H1 (cell line): ENCODE results near the gene ADARB2. TPM values are rescaled to one million over a fixed set of nuclear protein-coding genes. Genes with fewer than 3 reads are reported as not detected.

Source experiments
- CTCF ChIA-PET: fragments of 300-600 bp; sonication (Branson Sonifier 250); formaldehyde crosslinking; loops from one replicate; lab custom pipeline; 2021; ENCODE audit not compliant: partially characterized antibody; lab: Charles Lee
- POLR2A ChIA-PET: fragments of 300-600 bp; sonication (Branson Sonifier 250); formaldehyde crosslinking; loops from one replicate; lab custom pipeline; 2021; ENCODE audit warnings: inconsistent platforms; ENCODE audit not compliant: partially characterized antibody; lab: Charles Lee
- DNase-seq, 2 experiments: peaks; one replicate each; pipeline versions ENCODE4 v3.0.0 to v3.0.0-alpha.2; 2010 to 2022; ENCODE audit warnings: low spot score in 2 of 2, low read depth in 1 of 2, mixed read lengths in 1 of 2
- FAIRE-seq: peaks from 2 replicates; lab custom pipeline; 2011; peaks lifted over from hg19 to GRCh38; lab: Jason Lieb, UNC
- H2AFZ ChIP-seq: 2 replicates; pipeline ENCODE4 v1.8.1; 2012; ENCODE audit warnings: low read length, inconsistent platforms
- H2AK5ac ChIP-seq: 2 replicates; pipeline ENCODE4 v1.6.1; 2013; ENCODE audit warnings: low read depth, low read length
- H2BK120ac ChIP-seq: replicated peaks from 2 replicates; pipeline ENCODE3; 2013; ENCODE audit warnings: low read depth, low read length, inconsistent platforms
- H2BK12ac ChIP-seq: 2 replicates; pipeline ENCODE4 v1.6.1; 2013; ENCODE audit warnings: low read depth, low read length
- H2BK15ac ChIP-seq: 2 replicates; pipeline ENCODE4 v1.6.1; 2013; ENCODE audit warnings: low read length
- H2BK20ac ChIP-seq: 2 replicates; pipeline ENCODE4 v1.6.1; 2013; ENCODE audit warnings: low read length
- H2BK5ac ChIP-seq: 2 replicates; pipeline ENCODE4 v1.6.1; 2013; ENCODE audit warnings: low read depth, low read length
- H3K14ac ChIP-seq: 2 replicates; pipeline ENCODE4 v1.6.1; 2013; ENCODE audit warnings: inconsistent platforms; ENCODE audit not compliant: insufficient read length
- H3K18ac ChIP-seq: 2 replicates; pipeline ENCODE4 v1.6.1; 2013; ENCODE audit warnings: low read length; ENCODE audit errors: extremely low read depth
- H3K23ac ChIP-seq: 2 replicates; pipeline ENCODE4 v1.6.1; 2013; ENCODE audit warnings: inconsistent platforms; ENCODE audit not compliant: insufficient read length
- H3K23me2 ChIP-seq: 2 replicates; pipeline ENCODE4 v1.6.1; 2013; ENCODE audit warnings: low read depth, low read length
- H3K27ac ChIP-seq: 2 replicates; pipeline ENCODE4 v1.6.1; 2011; ENCODE audit warnings: low read depth, low read length, inconsistent platforms
- H3K27me3 ChIP-seq, 4 experiments: replicated peaks in 1 of 4; 1 replicate in 1 of 4; 2 replicates in 3 of 4; pipeline versions ENCODE4 v1.6.1 to v1.8.1; 2011 to 2013; ENCODE audit warnings: low read length in 3 of 4, mild to moderate bottlenecking in 3 of 4, inconsistent platforms in 2 of 4, mixed read lengths in 2 of 4, moderate library complexity in 1 of 4; ENCODE audit not compliant: control insufficient read depth in 3 of 4, insufficient read depth in 3 of 4; ENCODE audit errors: extremely low read depth in 1 of 4
- H3K36me3 ChIP-seq, 4 experiments: 2 replicates each; pipeline versions ENCODE4 v1.6.1 to v1.8.1; 2011 to 2013; ENCODE audit warnings: mild to moderate bottlenecking in 4 of 4, low read length in 3 of 4, moderate library complexity in 2 of 4, control low read depth in 1 of 4, inconsistent platforms in 1 of 4; ENCODE audit not compliant: insufficient read depth in 4 of 4, control insufficient read depth in 2 of 4
- H3K4ac ChIP-seq: replicated peaks from 2 replicates; pipeline ENCODE3; 2013; ENCODE audit warnings: low read length, low read depth, mixed read lengths, inconsistent platforms; ENCODE audit not compliant: insufficient read length
- H3K4me1 ChIP-seq, 4 experiments: replicated peaks in 1 of 4; 1 replicate in 1 of 4; 2 replicates in 3 of 4; pipeline versions ENCODE4 v1.6.1 to v1.8.1; 2011 to 2013; ENCODE audit warnings: low read length in 3 of 4, inconsistent platforms in 2 of 4, mixed read lengths in 1 of 4; ENCODE audit not compliant: insufficient read depth in 4 of 4, control insufficient read depth in 3 of 4
- H3K4me2 ChIP-seq, 2 experiments: 2 replicates each; pipeline versions ENCODE4 v1.6.1 to v1.8.1; 2011 to 2013; ENCODE audit warnings: low read depth in 2 of 2, low read length in 2 of 2, control low read depth in 1 of 2, inconsistent platforms in 1 of 2, mild to moderate bottlenecking in 1 of 2; ENCODE audit not compliant: insufficient read depth in 1 of 2
- H3K4me3 ChIP-seq, 4 experiments: fragments of 200-600, 300-600 bp in 1 of 4; sonication (generic), shearing (Covaris generic), sonication (Bioruptor Twin) in 1 of 4; 2 replicates each; pipeline versions ENCODE4 v1.5.1 to v1.8.1; 2011 to 2016; ENCODE audit warnings: low read length in 4 of 4, low read depth in 3 of 4, control low read depth in 2 of 4, inconsistent platforms in 2 of 4, mild to moderate bottlenecking in 2 of 4, mixed read lengths in 1 of 4, moderate library complexity in 1 of 4; ENCODE audit not compliant: insufficient read depth in 2 of 4; ENCODE audit errors: extremely low read depth in 1 of 4
- H3K56ac ChIP-seq: replicated peaks from 2 replicates; pipeline ENCODE3; 2013; ENCODE audit warnings: low read depth, mild to moderate bottlenecking, mixed read lengths, low read length, inconsistent platforms; ENCODE audit not compliant: insufficient read length
- H3K79me1 ChIP-seq: 2 replicates; pipeline ENCODE4 v1.6.1; 2013; ENCODE audit warnings: low read depth, low read length, control low read depth
- H3K79me2 ChIP-seq, 2 experiments: 2 replicates each; pipeline versions ENCODE4 v1.6.1 to v1.8.1; 2012 to 2013; ENCODE audit warnings: low read length in 2 of 2, mild to moderate bottlenecking in 2 of 2, inconsistent platforms in 1 of 2; ENCODE audit not compliant: insufficient read depth in 2 of 2, control insufficient read depth in 1 of 2
- H3K9ac ChIP-seq, 4 experiments: replicated peaks in 1 of 4; 1 replicate in 1 of 4; 2 replicates in 3 of 4; pipeline versions ENCODE4 v1.6.1 to v1.8.1; 2011 to 2013; ENCODE audit warnings: low read depth in 3 of 4, low read length in 3 of 4, control low read depth in 2 of 4, mild to moderate bottlenecking in 2 of 4, moderate library complexity in 2 of 4, inconsistent platforms in 1 of 4; ENCODE audit errors: extremely low read depth in 1 of 4
- H3K9me3 ChIP-seq, 2 experiments: 2 replicates each; pipeline versions ENCODE4 v1.6.1 to v1.8.1; 2012 to 2013; ENCODE audit warnings: mild to moderate bottlenecking in 2 of 2, moderate library complexity in 2 of 2, control low read depth in 1 of 2, inconsistent platforms in 1 of 2, low read depth in 1 of 2, low read length in 1 of 2, mixed read lengths in 1 of 2; ENCODE audit not compliant: insufficient read depth in 2 of 2
- H4K20me1 ChIP-seq, 2 experiments: replicated peaks in 1 of 2; 2 replicates each; pipeline versions ENCODE3 to v1.8.1; 2011 to 2013; ENCODE audit warnings: inconsistent platforms in 2 of 2, low read length in 2 of 2, mild to moderate bottlenecking in 1 of 2; ENCODE audit not compliant: insufficient read depth in 2 of 2, control insufficient read depth in 1 of 2
- H4K5ac ChIP-seq: 2 replicates; pipeline ENCODE4 v1.6.1; 2013; ENCODE audit warnings: low read length, low read depth, mixed read lengths, inconsistent platforms; ENCODE audit not compliant: insufficient read length
- H4K8ac ChIP-seq: 2 replicates; pipeline ENCODE4 v1.8.0; 2013; ENCODE audit warnings: mild to moderate bottlenecking, moderate library complexity, low read length, inconsistent platforms; ENCODE audit not compliant: insufficient read depth; ENCODE audit errors: extremely low read depth
- H4K91ac ChIP-seq: replicated peaks from 2 replicates; pipeline ENCODE3; 2013; ENCODE audit warnings: low read length, mixed read lengths, inconsistent platforms; ENCODE audit not compliant: insufficient read length
- BACH1 ChIP-seq: IDR thresholded peaks from 2 replicates; pipeline ENCODE4 v1.6.1; 2012; ENCODE audit warnings: low read length, improper control_type of control experiment
- BRCA1 ChIP-seq: IDR thresholded peaks from 2 replicates; pipeline ENCODE4 v1.6.1; 2012; ENCODE audit warnings: low read depth, low read length, improper control_type of control experiment
- CEBPB ChIP-seq: IDR thresholded peaks from 2 replicates; pipeline ENCODE4 v1.6.1; 2012; ENCODE audit warnings: low read depth, low read length
- CTBP2 ChIP-seq: IDR thresholded peaks from 2 replicates; pipeline ENCODE4 v1.7.0; 2011; ENCODE audit warnings: borderline replicate concordance, mild to moderate bottlenecking, moderate library complexity, mixed read lengths, low read length; ENCODE audit not compliant: insufficient read depth, insufficient read length
- EGR1 ChIP-seq: IDR thresholded peaks from 2 replicates; pipeline ENCODE4 v1.6.1; 2011; ENCODE audit warnings: low read depth, low read length, borderline replicate concordance
- GTF2F1 ChIP-seq: IDR thresholded peaks from 2 replicates; pipeline ENCODE4 v1.6.1; 2012; ENCODE audit warnings: low read depth, low read length, improper control_type of control experiment, borderline replicate concordance
- HDAC2 ChIP-seq, 2 experiments: fragments of 300-600 bp in 1 of 2; sonication (generic) in 1 of 2; IDR thresholded peaks; 2 replicates each; pipeline ENCODE4 v1.6.1; 2011 to 2012; ENCODE audit warnings: low read depth in 2 of 2, low read length in 2 of 2, mild to moderate bottlenecking in 2 of 2, moderate library complexity in 2 of 2, borderline replicate concordance in 1 of 2, inconsistent platforms in 1 of 2
- POLR2A ChIP-seq, 2 experiments: IDR thresholded peaks; 1 replicate in 1 of 2; 2 replicates in 1 of 2; pipeline ENCODE4 v1.6.1; 2011; ENCODE audit warnings: low read depth in 2 of 2, low read length in 2 of 2, mild to moderate bottlenecking in 2 of 2; ENCODE audit errors: control extremely low read depth in 1 of 2
- POU5F1 ChIP-seq: IDR thresholded peaks from 2 replicates; pipeline ENCODE4 v1.6.1; 2011; ENCODE audit warnings: low read depth, mild to moderate bottlenecking, low read length, moderate library complexity
- RBBP5 ChIP-seq: IDR thresholded peaks from 2 replicates; pipeline ENCODE4 v1.7.1; 2012; ENCODE audit warnings: low read depth, mild to moderate bottlenecking, inconsistent platforms, low read length, moderate library complexity, borderline replicate concordance
- SAP30 ChIP-seq: fragments of 300-600 bp; sonication (generic); IDR thresholded peaks from 2 replicates; pipeline ENCODE4 v1.7.1; 2012; ENCODE audit warnings: low read length, moderate library complexity, mild to moderate bottlenecking, inconsistent platforms; ENCODE audit not compliant: insufficient read depth, insufficient replicate concordance
- SIN3A ChIP-seq, 2 experiments: IDR thresholded peaks in 1 of 2; conservative IDR thresholded peaks in 1 of 2; 2 replicates each; pipeline ENCODE4 v1.6.1; 2011 to 2012; ENCODE audit warnings: low read length in 2 of 2, improper control_type of control experiment in 1 of 2, low read depth in 1 of 2, mild to moderate bottlenecking in 1 of 2
- SP4 ChIP-seq: IDR thresholded peaks from 2 replicates; pipeline ENCODE4 v1.6.1; 2012; ENCODE audit warnings: low read length, inconsistent platforms
- TEAD4 ChIP-seq: IDR thresholded peaks from 2 replicates; pipeline ENCODE4 v1.6.1; 2012; ENCODE audit warnings: low read depth, low read length, inconsistent platforms, mixed read lengths
- WGBS, 2 experiments: shearing (Covaris generic) in 1 of 2; methylation state at CpG; one replicate each; pipeline versions ENCODE4 v1.1.6 to v1.1.7; 2013 to 2015; ENCODE audit warnings: low lambda C conversion rate in 2 of 2, mixed read lengths in 2 of 2, inconsistent platforms in 1 of 2, low coverage in 1 of 2, missing lambda C conversion rate in 1 of 2; ENCODE audit not compliant: insufficient replicate concordance in 2 of 2, insufficient coverage in 1 of 2, insufficient read length in 1 of 2; ENCODE audit errors: extremely low coverage in 1 of 2, missing lambda C conversion rate in 1 of 2; 5-methylcytosine and 5-hydroxymethylcytosine counted together
- polyA plus RNA-seq, 7 experiments: library from polyadenylated mRNA; depleted of rRNA in 3 of 7; stranded (reverse) in 5 of 7; unstranded in 2 of 7; fragments of >200 nt in 5 of 7; fragments of 200-250 nt in 2 of 7; gene quantifications; 1 replicate in 5 of 7; 2 replicates in 1 of 7; 4 replicates in 1 of 7; pipeline versions ENCODE4 v1.2.1 to v1.2.3, GENCODE V29; 2011 to 2013; ENCODE audit warnings: missing spikeins in 2 of 7, mixed read lengths in 2 of 7
- total RNA-seq: library from RNA; stranded (reverse); fragmentation: NEBNext Ultra II Directional; extraction: Animal tissue kit (Norgen Biotek cat#: 25700); gene quantifications from 2 replicates; pipeline ENCODE4 v1.2.1, GENCODE V29; 2021

ADARB2 gene
- total and polyA plus RNA-seq, 2 of the 8 experiments (the other 6 are each of a cell fraction or from before 2014, with no cell fraction given): 2.2 to 2.8 TPM

DNA sequence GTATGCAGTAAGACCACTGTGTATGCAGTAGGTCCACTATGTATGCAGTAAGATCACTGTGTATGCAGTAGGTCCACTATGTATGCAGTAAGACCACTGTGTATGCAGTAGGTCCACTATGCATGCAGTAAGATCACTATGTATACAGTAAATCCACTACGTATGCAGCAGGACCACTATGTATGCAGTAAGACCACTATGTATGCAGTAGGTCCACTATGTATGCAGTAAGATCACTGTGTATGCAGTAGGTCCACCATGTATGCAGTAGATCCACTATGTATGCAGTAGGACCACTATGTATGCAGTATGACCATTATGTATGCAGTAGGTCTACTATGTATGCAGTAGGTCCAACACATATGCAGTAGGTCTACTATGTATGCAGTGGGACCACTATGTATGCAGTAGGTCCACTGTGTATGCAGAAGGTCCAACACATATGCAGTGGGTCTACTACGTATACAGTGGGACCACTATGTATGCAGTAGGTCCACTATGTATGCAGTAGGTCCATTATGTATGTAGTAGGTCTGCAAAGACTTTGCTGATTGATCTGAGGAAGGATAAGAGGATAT lies 313.6 kb downstream of the ADARB2 start:
- Histone ChIP-seq H3K18ac (no peak overlapping the region), H2BK120ac (no peak overlapping the region), H3K4me3 (no peak overlapping the region), H2BK12ac (no peak overlapping the region), H3K4me1 (peaks cover 0 to 3% (median 2%) of the 10 kb centered on the region in 4 experiments; a peak in 5 of 7 replicates), H3K4ac (no peak overlapping the region), H3K36me3 (no peaks in the 10 kb centered on the region), H4K91ac (no peak overlapping the region), H3K14ac (no peak overlapping the region), H2AFZ (no peak overlapping the region), H4K5ac (no peak overlapping the region), H3K9me3 (no peaks in the 10 kb centered on the region), H2BK20ac (no peak overlapping the region), H3K23me2 (no peaks in the 10 kb centered on the region; the same call in 1 of the 2 replicates), H3K9ac (no peak overlapping the region), H2BK15ac (no peak overlapping the region), H2AK5ac (no peak overlapping the region), H3K27ac (no peak overlapping the region), H4K8ac (no peak overlapping the region), H3K79me1 (no peaks in the 10 kb centered on the region), H3K79me2 (no peaks in the 10 kb centered on the region), H2BK5ac (no peak overlapping the region), H3K4me2 (no peak overlapping the region), H4K20me1 (no peaks in the 10 kb centered on the region), H3K56ac (no peak overlapping the region), H3K27me3 (peaks cover 0 to 16% (median 7%) of the 10 kb centered on the region in 4 experiments; a peak in 5 of 7 replicates), H3K23ac (no peak overlapping the region)
- FAIRE-seq: no peak
- no peak for DNase-seq
- 92% methylated on average over 2 of the region's 2 CpGs; no CpG with 5 or more reads in 1 of the 2 experiments for WGBS, 2 experiments
- CTCF ChIA-PET: interaction anchor here (1.3 kb wide), 1 partner anchor 20 kb away, joined by 3 read pairs; no protein-coding TSS in a partner anchor
- POLR2A ChIA-PET: no interaction called here
- no peak for TF ChIP-seq HDAC2 (IDR thresholded peaks at IDR 0.05; ENCODE audit: borderline replicate concordance in 1 of 2, low read depth in 2 of 2, low read length in 2 of 2)
- no peak for TF ChIP-seq BRCA1
- no peak for TF ChIP-seq CEBPB
- no peak for TF ChIP-seq CTBP2
- TF ChIP-seq GTF2F1: no peak
- TF ChIP-seq EGR1: no peak
- TF ChIP-seq POLR2A (IDR thresholded peaks at IDR 0.05; ENCODE audit: control extremely low read depth in 1 of 2, low read depth in 2 of 2, low read length in 2 of 2): no peak
- TF ChIP-seq SIN3A (conservative IDR thresholded peaks at IDR 0.05 in 1 of 2, IDR thresholded peaks at IDR 0.05 in 1 of 2; ENCODE audit: low read depth in 1 of 2, low read length in 2 of 2): no peak
- no peak for TF ChIP-seq BACH1
- no peak for TF ChIP-seq TEAD4
- TF ChIP-seq POU5F1: no peak
- no peak for TF ChIP-seq SP4
- TF ChIP-seq RBBP5: no peak
- TF ChIP-seq SAP30: no peak
